SK-N-SH treated with all-trans-retinoic acid at 6 μM for 48 hours (cell line): Measurements from ENCODE around the gene NKPD1.

ENCODE experiments used
- CSDC2 ChIP-seq: fragments of 250-450 bp; sonication (Bioruptor Pico); IDR thresholded peaks from 2 replicates; pipeline ENCODE4 v1.5.0; 2020; ENCODE audit warnings: mild to moderate bottlenecking, moderate library complexity
- ISL1 ChIP-seq: fragments of 250-450 bp; sonication (Bioruptor Pico); IDR thresholded peaks from 2 replicates; pipeline ENCODE4 v2.1.2; 2022; ENCODE audit warnings: mild to moderate bottlenecking, moderate library complexity
- RARB ChIP-seq: fragments of 250-450 bp; sonication (Bioruptor Pico); IDR thresholded peaks from 2 replicates; pipeline ENCODE4 v1.8.0; 2021; ENCODE audit warnings: mild to moderate bottlenecking, moderate library complexity
- SNAI2 ChIP-seq: fragments of 250-450 bp; sonication (Bioruptor Pico); IDR thresholded peaks from 2 replicates; pipeline ENCODE4 v1.5.0; 2020; ENCODE audit warnings: mild to moderate bottlenecking, moderate library complexity
- TCF4 ChIP-seq: fragments of 250-450 bp; sonication (Bioruptor Pico); IDR thresholded peaks from 2 replicates; pipeline ENCODE4 v1.8.0; 2021; ENCODE audit warnings: mild to moderate bottlenecking, moderate library complexity, borderline replicate concordance
- ZFP3 ChIP-seq: fragments of 250-450 bp; sonication (Bioruptor Pico); IDR thresholded peaks from 2 replicates; pipeline ENCODE4 v1.5.0; 2020; ENCODE audit warnings: mild to moderate bottlenecking, moderate library complexity
- ZFP30 ChIP-seq: fragments of 450-650 bp; formaldehyde crosslinking; IDR thresholded peaks from 2 replicates; pipeline ENCODE4 v1.5.0; 2022; ENCODE audit warnings: mild to moderate bottlenecking, moderate library complexity
- ZNF8 ChIP-seq: fragments of 450-650 bp; formaldehyde crosslinking; IDR thresholded peaks from 2 replicates; pipeline ENCODE4 v1.5.0; 2020; ENCODE audit warnings: mild to moderate bottlenecking, moderate library complexity
- TF ChIP-seq, protein P1 (sequence below): fragments of 250-450 bp; sonication (Bioruptor Pico); IDR thresholded peaks from 2 replicates; pipeline ENCODE4 v1.5.1; 2020; ENCODE audit warnings: low read depth, mild to moderate bottlenecking, moderate library complexity
- TF ChIP-seq, protein P2 (sequence below): fragments of 250-450 bp; sonication (Bioruptor Pico); IDR thresholded peaks from 2 replicates; pipeline ENCODE4 v1.8.0; 2020; ENCODE audit warnings: mild to moderate bottlenecking, moderate library complexity, borderline replicate concordance
- TF ChIP-seq, protein P3 (sequence below): fragments of 250-450 bp; sonication (Bioruptor Pico); IDR thresholded peaks from 2 replicates; pipeline ENCODE4 v1.5.0; 2020; ENCODE audit warnings: mild to moderate bottlenecking, moderate library complexity
- TF ChIP-seq, protein P4 (sequence below): fragments of 250-450 bp; sonication (Bioruptor Pico); IDR thresholded peaks from 2 replicates; pipeline ENCODE4 v1.5.1; 2021; ENCODE audit warnings: mild to moderate bottlenecking, moderate library complexity

DNA sequence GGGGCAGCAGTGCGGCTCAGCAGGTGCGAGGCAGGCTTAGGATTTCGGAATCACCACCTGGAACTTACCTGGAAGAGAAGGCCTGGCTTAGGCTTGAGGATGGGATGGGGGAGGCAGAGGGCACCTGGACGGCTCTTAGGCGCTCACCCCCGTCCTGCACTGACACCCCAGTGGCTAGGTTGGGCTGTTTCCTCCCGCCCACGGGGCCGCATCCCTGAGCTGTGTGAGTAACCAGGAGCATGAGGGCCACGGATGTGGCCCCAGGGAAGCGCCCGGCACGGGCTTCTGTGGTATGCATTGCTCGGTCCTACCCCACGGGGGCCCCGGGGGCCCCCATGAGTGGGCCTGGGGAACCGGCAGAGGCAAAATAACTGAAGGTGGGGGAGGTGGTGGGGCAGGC, 2.4 kb upstream of the NKPD1 start:
- TF ChIP-seq ZFP3 = no peak
- TF ChIP-seq, protein P1, sequence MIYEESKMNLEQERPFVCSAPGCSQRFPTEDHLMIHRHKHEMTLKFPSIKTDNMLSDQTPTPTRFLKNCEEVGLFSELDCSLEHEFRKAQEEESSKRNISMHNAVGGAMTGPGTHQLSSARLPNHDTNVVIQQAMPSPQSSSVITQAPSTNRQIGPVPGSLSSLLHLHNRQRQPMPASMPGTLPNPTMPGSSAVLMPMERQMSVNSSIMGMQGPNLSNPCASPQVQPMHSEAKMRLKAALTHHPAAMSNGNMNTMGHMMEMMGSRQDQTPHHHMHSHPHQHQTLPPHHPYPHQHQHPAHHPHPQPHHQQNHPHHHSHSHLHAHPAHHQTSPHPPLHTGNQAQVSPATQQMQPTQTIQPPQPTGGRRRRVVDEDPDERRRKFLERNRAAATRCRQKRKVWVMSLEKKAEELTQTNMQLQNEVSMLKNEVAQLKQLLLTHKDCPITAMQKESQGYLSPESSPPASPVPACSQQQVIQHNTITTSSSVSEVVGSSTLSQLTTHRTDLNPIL = no peak
- no peak for TF ChIP-seq CSDC2 (CRISPR knock-in tag)
- no peak for TF ChIP-seq RARB (CRISPR knock-in tag)
- TF ChIP-seq, protein P2, sequence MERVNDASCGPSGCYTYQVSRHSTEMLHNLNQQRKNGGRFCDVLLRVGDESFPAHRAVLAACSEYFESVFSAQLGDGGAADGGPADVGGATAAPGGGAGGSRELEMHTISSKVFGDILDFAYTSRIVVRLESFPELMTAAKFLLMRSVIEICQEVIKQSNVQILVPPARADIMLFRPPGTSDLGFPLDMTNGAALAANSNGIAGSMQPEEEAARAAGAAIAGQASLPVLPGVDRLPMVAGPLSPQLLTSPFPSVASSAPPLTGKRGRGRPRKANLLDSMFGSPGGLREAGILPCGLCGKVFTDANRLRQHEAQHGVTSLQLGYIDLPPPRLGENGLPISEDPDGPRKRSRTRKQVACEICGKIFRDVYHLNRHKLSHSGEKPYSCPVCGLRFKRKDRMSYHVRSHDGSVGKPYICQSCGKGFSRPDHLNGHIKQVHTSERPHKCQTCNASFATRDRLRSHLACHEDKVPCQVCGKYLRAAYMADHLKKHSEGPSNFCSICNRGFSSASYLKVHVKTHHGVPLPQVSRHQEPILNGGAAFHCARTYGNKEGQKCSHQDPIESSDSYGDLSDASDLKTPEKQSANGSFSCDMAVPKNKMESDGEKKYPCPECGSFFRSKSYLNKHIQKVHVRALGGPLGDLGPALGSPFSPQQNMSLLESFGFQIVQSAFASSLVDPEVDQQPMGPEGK = no peak
- TF ChIP-seq ZNF8 = no peak
- no peak for TF ChIP-seq TCF4 (CRISPR knock-in tag)
- TF ChIP-seq SNAI2 = no peak
- no peak for TF ChIP-seq ISL1
- no peak for TF ChIP-seq ZFP30 (CRISPR knock-in tag)
- TF ChIP-seq, protein P3, sequence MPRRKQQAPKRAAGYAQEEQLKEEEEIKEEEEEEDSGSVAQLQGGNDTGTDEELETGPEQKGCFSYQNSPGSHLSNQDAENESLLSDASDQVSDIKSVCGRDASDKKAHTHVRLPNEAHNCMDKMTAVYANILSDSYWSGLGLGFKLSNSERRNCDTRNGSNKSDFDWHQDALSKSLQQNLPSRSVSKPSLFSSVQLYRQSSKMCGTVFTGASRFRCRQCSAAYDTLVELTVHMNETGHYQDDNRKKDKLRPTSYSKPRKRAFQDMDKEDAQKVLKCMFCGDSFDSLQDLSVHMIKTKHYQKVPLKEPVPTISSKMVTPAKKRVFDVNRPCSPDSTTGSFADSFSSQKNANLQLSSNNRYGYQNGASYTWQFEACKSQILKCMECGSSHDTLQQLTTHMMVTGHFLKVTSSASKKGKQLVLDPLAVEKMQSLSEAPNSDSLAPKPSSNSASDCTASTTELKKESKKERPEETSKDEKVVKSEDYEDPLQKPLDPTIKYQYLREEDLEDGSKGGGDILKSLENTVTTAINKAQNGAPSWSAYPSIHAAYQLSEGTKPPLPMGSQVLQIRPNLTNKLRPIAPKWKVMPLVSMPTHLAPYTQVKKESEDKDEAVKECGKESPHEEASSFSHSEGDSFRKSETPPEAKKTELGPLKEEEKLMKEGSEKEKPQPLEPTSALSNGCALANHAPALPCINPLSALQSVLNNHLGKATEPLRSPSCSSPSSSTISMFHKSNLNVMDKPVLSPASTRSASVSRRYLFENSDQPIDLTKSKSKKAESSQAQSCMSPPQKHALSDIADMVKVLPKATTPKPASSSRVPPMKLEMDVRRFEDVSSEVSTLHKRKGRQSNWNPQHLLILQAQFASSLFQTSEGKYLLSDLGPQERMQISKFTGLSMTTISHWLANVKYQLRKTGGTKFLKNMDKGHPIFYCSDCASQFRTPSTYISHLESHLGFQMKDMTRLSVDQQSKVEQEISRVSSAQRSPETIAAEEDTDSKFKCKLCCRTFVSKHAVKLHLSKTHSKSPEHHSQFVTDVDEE (CRISPR knock-in tag) = no peak
- TF ChIP-seq, protein P4, sequence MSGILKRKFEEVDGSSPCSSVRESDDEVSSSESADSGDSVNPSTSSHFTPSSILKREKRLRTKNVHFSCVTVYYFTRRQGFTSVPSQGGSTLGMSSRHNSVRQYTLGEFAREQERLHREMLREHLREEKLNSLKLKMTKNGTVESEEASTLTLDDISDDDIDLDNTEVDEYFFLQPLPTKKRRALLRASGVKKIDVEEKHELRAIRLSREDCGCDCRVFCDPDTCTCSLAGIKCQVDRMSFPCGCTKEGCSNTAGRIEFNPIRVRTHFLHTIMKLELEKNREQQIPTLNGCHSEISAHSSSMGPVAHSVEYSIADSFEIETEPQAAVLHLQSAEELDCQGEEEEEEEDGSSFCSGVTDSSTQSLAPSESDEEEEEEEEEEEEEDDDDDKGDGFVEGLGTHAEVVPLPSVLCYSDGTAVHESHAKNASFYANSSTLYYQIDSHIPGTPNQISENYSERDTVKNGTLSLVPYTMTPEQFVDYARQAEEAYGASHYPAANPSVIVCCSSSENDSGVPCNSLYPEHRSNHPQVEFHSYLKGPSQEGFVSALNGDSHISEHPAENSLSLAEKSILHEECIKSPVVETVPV (CRISPR knock-in tag) = no peak
